HEK293T (cell line): ENCODE measurements around the gene HOXA3.

ENCODE experiments used
- BHLHE40 ChIP-seq: fragments of 450-650 bp; IDR thresholded peaks from 2 replicates; pipeline ENCODE4 v1.6.1; 2016; ENCODE audit warnings: mild to moderate bottlenecking, moderate library complexity, borderline replicate concordance
- FOXA1 ChIP-seq: fragments of 450-650 bp; IDR thresholded peaks from 2 replicates; pipeline ENCODE4 v1.6.1; 2016; ENCODE audit warnings: mild to moderate bottlenecking
- FOXM1 ChIP-seq: fragments of 450-650 bp; IDR thresholded peaks from 2 replicates; pipeline ENCODE4 v1.6.1; 2017; ENCODE audit warnings: mild to moderate bottlenecking, borderline replicate concordance
- L3MBTL2 ChIP-seq: fragments of 450-650 bp; conservative IDR thresholded peaks from 2 replicates; pipeline ENCODE4 v1.6.1; 2016; ENCODE audit warnings: mild to moderate bottlenecking
- SUZ12 ChIP-seq: fragments of 450-650 bp; IDR thresholded peaks from 2 replicates; pipeline ENCODE4 v1.6.1; 2016; ENCODE audit warnings: mild to moderate bottlenecking
- TARDBP ChIP-seq: fragments of 450-650 bp; IDR thresholded peaks from 2 replicates; pipeline ENCODE4 v1.6.1; 2016
- ZNF384 ChIP-seq: fragments of 450-650 bp; IDR thresholded peaks from 2 replicates; pipeline ENCODE4 v1.6.1; 2016

- TF ChIP-seq BHLHE40 (no peak), L3MBTL2 (no peak), SUZ12 (no peak), FOXM1 (no peak), TARDBP (no peak), FOXA1 (no peak), ZNF384 (no peak)
Observed at GRCh38 chr7:27065709-27066108, 86.7 kb downstream of the HOXA3 start.
